Fibroblast of mammary gland (primary cell): ENCODE results near the gene WNT9B.
A peak's percentile ranks its signal among the peaks of the same experiment; 100 is the strongest.

Experiments
- DNase-seq: peaks from one replicate; pipeline ENCODE4 v3.0.0-alpha.2; 2010; ENCODE audit warnings: low read depth
- H3K4me3 ChIP-seq: 2 replicates; pipeline ENCODE4 v1.5.1; 2011; ENCODE audit warnings: low read depth, mild to moderate bottlenecking, low read length, moderate library complexity; ENCODE audit not compliant: control insufficient read depth
- CTCF ChIP-seq: conservative IDR thresholded peaks from 2 replicates; pipeline ENCODE4 v1.5.1; 2011; ENCODE audit warnings: low read depth, low read length, inconsistent platforms; ENCODE audit not compliant: control insufficient read depth, insufficient read depth

WNT9B gene

GRCh38 chr17:46922804-46923635, 71.6 kb downstream of the WNT9B start, which contains the start of gene GOSR2:
Gene GOSR2 (plus strand): TSS chr17:46923160. CDS start chr17:46923193, 33 bp downstream.
- DNase-seq: peak; percentile 82
- no peak for TF ChIP-seq CTCF
- peak within 1 kb of the TSS; percentile 99 for H3K4me3 ChIP-seq

GRCh38 chr17:46925185-46925868, 73.9 kb downstream of the WNT9B start:
- no peak for DNase-seq
- TF ChIP-seq CTCF: no peak
- H3K4me3 ChIP-seq: no peak overlapping the region

GRCh38 chr17:46928467-46929261, 77.3 kb downstream of the WNT9B start:
- TF ChIP-seq CTCF: no peak
- no peak overlapping the region for H3K4me3 ChIP-seq
- DNase-seq: no peak

GRCh38 chr17:46929413-46929812, 78.0 kb downstream of the WNT9B start:
- DNase-seq: no peak
- TF ChIP-seq CTCF: no peak
- no peak overlapping the region for H3K4me3 ChIP-seq

GRCh38 chr17:46930051-46930450, 78.7 kb downstream of the WNT9B start:
- TF ChIP-seq CTCF: no peak

GRCh38 chr17:46931596-46931995, 80.2 kb downstream of the WNT9B start:
- no peak for DNase-seq
- TF ChIP-seq CTCF: no peak
- no peak overlapping the region for H3K4me3 ChIP-seq

More at GRCh38 chr17:46930051-46930450, 78.7 kb downstream of the WNT9B start:
- DNase-seq: no peak
- no peak overlapping the region for H3K4me3 ChIP-seq
